Measurements from ENCODE around the gene HSPA12A.

GRCh38 chr10:116728526-116729096, 13.8 kb downstream of the HSPA12A start:
- TF ChIP-seq POLR2A (IDR thresholded peaks at IDR 0.05) (no peak), CTCF (IDR thresholded peaks at IDR 0.05) (no peak)
